HG03378 (cell line): ENCODE data around the gene ADH1C.
"Not testable (repeated sequence)": the region's sequence is repeated elsewhere in the genome, so short reads cannot be mapped to it uniquely, and the experiment has no call there.

Experiments used
- ATAC-seq: cut with Tn5 transposase; IDR thresholded peaks from one replicate; pipeline ENCODE4 v1.9.1; 2021; ENCODE audit warnings: mild to moderate bottlenecking, moderate library complexity; ENCODE audit not compliant: unreplicated experiment

ADH1C gene

GRCh38 chr4:99352602-99353537 lies at the start of gene ADH1C:
ADH1C (minus strand) TSS chr4:99352746; CDS start chr4:99352675, 71 bp downstream.
- ATAC-seq: no peak

GRCh38 chr4:99400831-99401230 lies 48.3 kb upstream of the ADH1C start:
- ATAC-seq: no peak

GRCh38 chr4:99399017-99399416 lies 46.5 kb upstream of the ADH1C start:
- ATAC-seq: no peak

- no peak for ATAC-seq
These were observed 43.2 kb upstream of the ADH1C start for GRCh38 chr4:99395595-99396364.

GRCh38 chr4:99394896-99395295 lies 42.4 kb upstream of the ADH1C start:
- ATAC-seq: no peak

- ATAC-seq: no peak
These were observed 37.5 kb upstream of the ADH1C start for GRCh38 chr4:99390055-99390454.

- no peak for ATAC-seq
These were observed 37.1 kb upstream of the ADH1C start for GRCh38 chr4:99389606-99390005.

GRCh38 chr4:99383833-99384392 lies 31.4 kb upstream of the ADH1C start:
- no peak for ATAC-seq

GRCh38 chr4:99383399-99383798 lies 30.9 kb upstream of the ADH1C start:
- ATAC-seq: no peak

- no peak for ATAC-seq
These were observed 30.3 kb upstream of the ADH1C start for GRCh38 chr4:99382745-99383360.

- no peak for ATAC-seq
These were observed 29.1 kb upstream of the ADH1C start for GRCh38 chr4:99381588-99382175.

- ATAC-seq: no peak
These were observed 27.0 kb upstream of the ADH1C start for GRCh38 chr4:99379571-99379970.

GRCh38 chr4:99378876-99379275 lies 26.3 kb upstream of the ADH1C start:
- ATAC-seq: no peak

GRCh38 chr4:99377341-99377740 lies 24.8 kb upstream of the ADH1C start:
- not testable (repeated sequence) for ATAC-seq

GRCh38 chr4:99372464-99372863 lies 19.9 kb upstream of the ADH1C start:
- not testable (repeated sequence) for ATAC-seq

GRCh38 chr4:99367817-99368216 lies 15.3 kb upstream of the ADH1C start:
- ATAC-seq: not testable (repeated sequence)

GRCh38 chr4:99366491-99366890 lies 13.9 kb upstream of the ADH1C start:
- ATAC-seq: no peak

- ATAC-seq: no peak
These were observed 10.2 kb upstream of the ADH1C start for GRCh38 chr4:99362768-99363167.

GRCh38 chr4:99361899-99362275 lies 9.3 kb upstream of the ADH1C start:
- no peak for ATAC-seq

- no peak for ATAC-seq
These were observed 8.8 kb upstream of the ADH1C start for GRCh38 chr4:99361268-99361898.
